HUES6 (cell line): Measurements from ENCODE around the gene NAGLU.

Source experiments
- H3K27ac ChIP-seq: 2 replicates; pipeline ENCODE4 v1.7.0; 2013; ENCODE audit warnings: low read depth, mild to moderate bottlenecking, low read length, inconsistent platforms
- H3K27me3 ChIP-seq: 2 replicates; pipeline ENCODE4 v1.6.1; 2013; ENCODE audit warnings: low read length; ENCODE audit not compliant: control insufficient read depth, insufficient read depth
- H3K36me3 ChIP-seq: 2 replicates; pipeline ENCODE4 v1.6.1; 2013; ENCODE audit warnings: low read length; ENCODE audit not compliant: control insufficient read depth, insufficient read depth
- H3K4me1 ChIP-seq: 2 replicates; pipeline ENCODE4 v1.6.1; 2013; ENCODE audit warnings: low read length; ENCODE audit not compliant: control insufficient read depth, insufficient read depth
- H3K4me3 ChIP-seq: 2 replicates; pipeline ENCODE4 v1.5.1; 2013; ENCODE audit warnings: low read depth, low read length
- H3K9ac ChIP-seq: one replicate; pipeline ENCODE4 v1.6.1; 2013; ENCODE audit warnings: mild to moderate bottlenecking, low read length
- H3K9me3 ChIP-seq: 2 replicates; pipeline ENCODE4 v1.6.1; 2013; ENCODE audit warnings: low read depth, low read length; ENCODE audit not compliant: control insufficient read depth, insufficient read depth

The NAGLU gene

DNA sequence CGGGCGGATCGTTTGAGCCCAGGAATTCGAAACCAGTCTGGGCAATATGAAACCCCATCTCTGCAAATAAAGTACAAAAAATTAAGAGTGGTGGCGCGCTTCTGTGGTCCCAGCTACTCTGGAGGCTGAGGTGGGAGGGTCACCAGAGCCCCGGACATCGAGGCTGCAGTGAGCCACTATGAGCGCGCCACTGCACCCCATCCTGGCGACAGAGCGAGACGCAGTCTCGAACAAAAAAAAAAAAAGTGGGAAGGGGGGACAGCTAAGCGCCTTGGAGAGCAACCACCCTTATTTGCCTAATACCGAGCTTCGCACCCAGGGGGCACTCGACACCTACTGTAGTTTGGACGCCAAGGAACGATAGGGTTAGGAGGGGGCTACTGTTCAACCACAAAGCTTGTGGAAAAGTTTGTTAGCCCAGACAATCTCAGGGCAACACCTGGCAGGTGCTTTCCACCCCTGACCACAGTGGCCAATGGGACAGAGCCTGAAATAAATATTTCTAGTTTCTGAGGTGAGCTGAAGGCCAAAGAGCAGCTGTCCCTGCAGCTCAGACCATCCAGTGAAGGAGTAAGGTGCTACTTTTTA is 42.3 kb downstream of the NAGLU start:
- H3K27me3 ChIP-seq = no peaks in the 10 kb centered on the region
- peak overlapping the region; percentile 73; the same call in 1 of the 2 replicates for H3K27ac ChIP-seq
- H3K9ac ChIP-seq = peak overlapping the region; percentile 89
- H3K9me3 ChIP-seq = no peaks in the 10 kb centered on the region
- peaks cover 7% of the 10 kb centered on the region; the same call in 1 of the 2 replicates for H3K4me1 ChIP-seq
- peak overlapping the region; percentile 92 for H3K4me3 ChIP-seq
- H3K36me3 ChIP-seq = peaks cover 52% of the 10 kb centered on the region

DNA sequence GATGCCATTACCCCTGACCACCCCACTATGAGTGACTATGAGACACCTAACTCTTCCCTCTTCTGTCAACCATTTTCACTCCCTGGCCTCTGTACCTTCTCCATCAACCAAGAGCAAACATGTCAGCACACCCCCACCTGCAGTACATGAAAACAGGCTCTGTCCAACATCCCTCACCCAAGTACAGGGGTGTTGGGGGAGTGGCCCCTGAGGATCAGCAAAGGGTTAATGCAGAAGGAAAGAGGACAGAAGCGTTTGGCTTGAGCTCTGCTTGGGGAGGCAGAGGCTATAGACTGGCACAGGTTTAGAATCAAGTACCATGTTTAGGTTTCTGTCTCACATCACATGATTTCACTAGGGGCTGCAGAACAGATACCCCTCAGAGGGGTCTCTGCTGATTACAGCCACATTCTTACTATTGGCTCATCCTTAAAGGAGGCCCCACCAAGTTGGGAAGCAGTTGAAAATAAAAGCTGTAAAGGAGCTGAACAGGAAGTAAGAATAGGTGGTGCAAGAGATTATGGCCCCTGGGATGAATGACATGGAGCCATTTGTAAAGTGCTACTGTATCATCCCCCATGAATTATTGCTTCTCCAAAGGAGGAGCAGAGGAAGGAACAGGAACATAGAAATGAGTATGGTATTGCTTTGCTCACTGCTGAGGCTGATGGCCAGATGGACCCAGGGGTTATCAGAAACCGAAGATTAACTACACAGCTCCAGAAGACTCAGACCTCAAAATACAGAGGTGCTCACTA is 43.9 kb downstream of the NAGLU start:
- no peak overlapping the region for H3K27ac ChIP-seq
- no peak overlapping the region for H3K4me3 ChIP-seq
- no peak overlapping the region for H3K9ac ChIP-seq
- peaks cover 51% of the 10 kb centered on the region for H3K36me3 ChIP-seq
- H3K27me3 ChIP-seq = no peaks in the 10 kb centered on the region
- peaks cover 7% of the 10 kb centered on the region; the same call in 1 of the 2 replicates for H3K4me1 ChIP-seq
- H3K9me3 ChIP-seq = no peaks in the 10 kb centered on the region

DNA sequence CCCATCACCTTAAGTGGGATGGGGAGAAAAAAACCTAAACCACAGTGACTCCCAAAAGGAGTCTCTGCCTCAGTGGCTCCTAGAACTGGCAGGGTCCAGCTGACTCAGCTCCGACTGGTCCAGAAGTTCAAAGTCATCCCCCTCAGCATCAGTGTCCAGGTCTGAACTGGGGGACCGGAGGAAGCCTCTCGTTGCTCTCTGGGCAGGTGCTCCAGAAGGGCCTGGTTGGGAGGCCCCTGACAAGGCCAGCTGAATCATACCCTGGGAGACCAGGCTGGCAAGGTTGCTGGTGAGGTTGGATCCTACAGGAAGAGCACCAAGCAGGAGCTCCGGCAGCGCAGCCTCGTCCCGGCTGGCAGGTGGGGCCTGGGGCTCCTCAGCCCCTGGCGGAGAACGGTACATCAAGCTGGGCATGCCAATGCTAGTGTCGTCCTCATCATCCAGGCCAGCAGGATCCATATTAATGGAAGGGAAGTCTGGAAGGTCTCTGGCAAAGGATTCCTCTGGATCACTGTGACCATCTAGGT is 45.8 kb downstream of the NAGLU start:
- H3K27ac ChIP-seq = no peak overlapping the region
- H3K9me3 ChIP-seq = no peaks in the 10 kb centered on the region
- H3K4me3 ChIP-seq = no peak overlapping the region
- H3K27me3 ChIP-seq = no peaks in the 10 kb centered on the region
- H3K4me1 ChIP-seq = peaks cover 4% of the 10 kb centered on the region; the same call in 1 of the 2 replicates
- H3K9ac ChIP-seq = no peak overlapping the region
- H3K36me3 ChIP-seq = peaks cover 64% of the 10 kb centered on the region

DNA sequence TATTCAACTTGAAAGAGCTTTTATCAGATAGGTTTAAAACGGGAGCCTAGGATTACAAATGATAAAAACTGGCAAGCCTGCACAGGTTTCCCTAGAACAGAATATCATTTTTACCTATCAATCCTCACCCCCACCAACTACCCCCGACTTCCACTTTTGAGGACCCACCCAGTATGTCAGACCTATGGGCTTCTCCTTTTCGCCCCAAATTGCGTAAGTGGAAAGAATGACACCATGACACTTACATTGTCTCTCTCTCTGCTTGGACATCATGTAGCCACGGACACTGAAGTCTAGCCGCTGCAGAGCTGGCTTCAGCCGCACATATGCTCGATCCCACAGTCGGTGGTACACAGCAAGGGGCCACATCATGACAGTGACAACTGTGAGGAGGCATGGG is 48.8 kb downstream of the NAGLU start:
- Histone ChIP-seq H3K9me3 (no peaks in the 10 kb centered on the region), H3K27ac (no peak overlapping the region), H3K4me3 (no peak overlapping the region), H3K27me3 (no peaks in the 10 kb centered on the region), H3K9ac (no peak overlapping the region), H3K4me1 (no peaks in the 10 kb centered on the region), H3K36me3 (peaks cover 87% of the 10 kb centered on the region)

DNA sequence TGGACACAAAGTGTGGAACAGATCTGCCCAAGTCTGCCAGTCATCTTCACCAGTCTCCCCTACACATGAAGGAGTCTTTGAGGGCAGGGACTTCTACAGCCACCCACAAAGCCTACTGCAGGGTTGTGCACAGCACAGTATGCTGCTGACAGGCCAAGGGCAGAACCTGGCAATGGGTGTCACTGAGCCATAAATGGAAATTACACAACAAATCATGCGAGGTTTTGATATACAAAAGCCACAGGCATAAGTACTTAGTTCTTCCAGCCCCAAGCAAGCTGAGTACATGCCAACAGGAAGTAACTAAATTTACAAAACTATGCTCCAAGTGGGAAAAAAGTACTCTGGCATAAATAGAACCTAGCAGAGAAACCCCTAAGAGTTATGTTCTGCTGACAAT is 49.3 kb downstream of the NAGLU start:
- no peaks in the 10 kb centered on the region for H3K9me3 ChIP-seq
- no peak overlapping the region for H3K4me3 ChIP-seq
- H3K9ac ChIP-seq = no peak overlapping the region
- H3K4me1 ChIP-seq = no peaks in the 10 kb centered on the region
- peaks cover 83% of the 10 kb centered on the region for H3K36me3 ChIP-seq
- H3K27ac ChIP-seq = no peak overlapping the region
- no peaks in the 10 kb centered on the region for H3K27me3 ChIP-seq

DNA sequence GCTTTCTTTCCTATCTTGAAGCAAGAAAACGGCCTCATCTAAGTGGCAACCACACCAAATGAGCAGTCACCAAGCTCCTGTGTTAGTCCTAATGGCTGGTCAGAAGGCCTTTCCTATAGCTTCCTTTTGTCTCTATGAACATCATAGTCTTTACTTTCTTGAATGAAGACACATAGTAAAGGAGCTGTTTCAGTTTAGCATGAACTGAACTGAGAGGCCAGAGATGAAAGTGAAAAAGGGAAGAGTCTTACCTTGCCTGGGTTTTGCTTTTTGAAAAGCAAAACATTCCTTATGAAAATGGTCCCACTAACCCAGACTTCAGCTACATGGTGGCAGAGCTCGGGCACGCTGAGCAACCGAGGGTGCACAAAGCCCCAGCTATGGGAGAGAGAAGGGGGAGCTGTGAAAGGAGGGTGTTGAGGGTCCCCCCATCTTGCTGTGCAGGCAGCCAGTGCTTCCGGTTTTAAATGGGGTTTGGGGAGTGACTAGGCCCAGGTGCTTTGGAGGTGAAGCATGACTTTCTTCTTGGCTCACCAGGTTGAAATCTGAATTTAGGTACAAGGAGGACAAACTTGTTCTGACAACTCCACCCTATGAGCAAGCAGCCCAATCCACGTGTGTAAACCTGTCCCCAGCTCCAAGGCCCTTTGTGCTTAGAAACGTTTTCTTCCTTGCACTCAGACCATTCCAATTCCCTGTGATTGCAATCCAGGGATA is 50.6 kb downstream of the NAGLU start:
- no peak overlapping the region for H3K9ac ChIP-seq
- no peaks in the 10 kb centered on the region for H3K27me3 ChIP-seq
- peaks cover 86% of the 10 kb centered on the region for H3K36me3 ChIP-seq
- no peaks in the 10 kb centered on the region for H3K9me3 ChIP-seq
- no peak overlapping the region for H3K27ac ChIP-seq
- H3K4me3 ChIP-seq = no peak overlapping the region
- H3K4me1 ChIP-seq = no peaks in the 10 kb centered on the region

DNA sequence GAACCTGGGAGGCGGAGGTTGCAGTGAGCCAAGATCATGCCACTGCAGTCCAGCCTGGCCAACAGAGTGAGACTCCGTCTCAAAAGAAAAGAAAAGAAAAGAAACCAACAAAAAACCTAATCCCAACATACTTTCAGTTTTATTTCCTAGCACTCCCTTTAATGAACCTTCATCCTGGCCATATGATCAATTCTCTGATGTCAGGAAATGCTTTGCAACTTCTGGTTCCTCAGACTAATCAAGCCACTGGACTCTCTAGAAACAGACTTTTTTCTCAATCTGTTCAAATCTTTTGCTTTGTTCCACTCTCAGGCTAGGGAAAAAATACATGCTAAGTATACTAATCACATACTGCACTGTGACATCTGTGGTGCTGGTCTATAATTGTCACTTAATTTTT is 54.8 kb downstream of the NAGLU start:
- Histone ChIP-seq H3K4me3 (no peak overlapping the region), H3K27me3 (no peaks in the 10 kb centered on the region), H3K9me3 (no peaks in the 10 kb centered on the region), H3K9ac (no peak overlapping the region), H3K27ac (no peak overlapping the region), H3K4me1 (no peaks in the 10 kb centered on the region), H3K36me3 (peaks cover 51% of the 10 kb centered on the region)

DNA sequence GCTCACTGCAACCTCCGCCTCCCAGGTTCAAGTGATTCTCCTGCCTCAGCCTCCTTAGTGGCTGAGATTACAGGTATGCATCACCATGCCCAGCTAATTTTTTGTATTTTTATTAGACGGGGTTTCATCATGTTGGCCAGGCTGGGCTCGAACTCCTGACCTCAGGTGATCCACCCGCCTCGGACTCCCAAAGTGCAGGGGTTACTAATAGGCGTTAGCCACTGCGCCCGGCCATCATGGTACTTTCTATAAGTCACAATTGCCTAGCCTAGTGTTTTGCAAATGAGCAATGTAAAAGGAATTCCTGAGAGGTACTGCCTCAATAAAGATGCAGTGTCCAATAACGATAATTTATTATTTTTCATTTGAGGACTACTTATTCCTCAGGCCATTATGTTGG is 55.4 kb downstream of the NAGLU start:
- Histone ChIP-seq H3K27ac (no peak overlapping the region), H3K9me3 (no peaks in the 10 kb centered on the region), H3K4me3 (no peak overlapping the region), H3K4me1 (no peaks in the 10 kb centered on the region), H3K27me3 (no peaks in the 10 kb centered on the region), H3K36me3 (peaks cover 45% of the 10 kb centered on the region), H3K9ac (no peak overlapping the region)
